NCI-H2029 (cell line): Measurements from ENCODE around the gene RNF222.
"Not testable (repeated sequence)": the region's sequence is repeated elsewhere in the genome, so short reads cannot be mapped to it uniquely, and the experiment has no call there.

ENCODE experiments used
- DNase-seq: peaks from one replicate; lab custom pipeline; 2025; lab: John Stamatoyannopoulos, UW

The RNF222 gene

DNA sequence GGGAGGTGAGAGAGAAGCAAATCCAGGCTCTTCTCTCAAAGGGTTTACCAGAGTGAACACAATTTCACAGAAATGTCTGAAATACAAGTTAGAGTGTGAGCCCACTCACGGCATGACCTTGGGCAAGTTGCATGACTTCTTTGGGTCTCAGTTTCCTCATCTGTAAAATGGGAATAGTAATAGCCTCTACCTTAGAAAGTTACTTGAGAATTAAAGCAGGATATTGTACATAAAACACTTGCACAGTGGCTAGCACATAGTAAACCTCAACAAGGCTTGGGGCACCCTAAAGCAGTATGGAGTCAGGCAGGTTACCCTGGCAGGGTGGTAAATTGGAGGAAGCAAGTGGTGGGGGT lies 13.2 kb upstream of the RNF222 start:
- DNase-seq: no peak

DNA sequence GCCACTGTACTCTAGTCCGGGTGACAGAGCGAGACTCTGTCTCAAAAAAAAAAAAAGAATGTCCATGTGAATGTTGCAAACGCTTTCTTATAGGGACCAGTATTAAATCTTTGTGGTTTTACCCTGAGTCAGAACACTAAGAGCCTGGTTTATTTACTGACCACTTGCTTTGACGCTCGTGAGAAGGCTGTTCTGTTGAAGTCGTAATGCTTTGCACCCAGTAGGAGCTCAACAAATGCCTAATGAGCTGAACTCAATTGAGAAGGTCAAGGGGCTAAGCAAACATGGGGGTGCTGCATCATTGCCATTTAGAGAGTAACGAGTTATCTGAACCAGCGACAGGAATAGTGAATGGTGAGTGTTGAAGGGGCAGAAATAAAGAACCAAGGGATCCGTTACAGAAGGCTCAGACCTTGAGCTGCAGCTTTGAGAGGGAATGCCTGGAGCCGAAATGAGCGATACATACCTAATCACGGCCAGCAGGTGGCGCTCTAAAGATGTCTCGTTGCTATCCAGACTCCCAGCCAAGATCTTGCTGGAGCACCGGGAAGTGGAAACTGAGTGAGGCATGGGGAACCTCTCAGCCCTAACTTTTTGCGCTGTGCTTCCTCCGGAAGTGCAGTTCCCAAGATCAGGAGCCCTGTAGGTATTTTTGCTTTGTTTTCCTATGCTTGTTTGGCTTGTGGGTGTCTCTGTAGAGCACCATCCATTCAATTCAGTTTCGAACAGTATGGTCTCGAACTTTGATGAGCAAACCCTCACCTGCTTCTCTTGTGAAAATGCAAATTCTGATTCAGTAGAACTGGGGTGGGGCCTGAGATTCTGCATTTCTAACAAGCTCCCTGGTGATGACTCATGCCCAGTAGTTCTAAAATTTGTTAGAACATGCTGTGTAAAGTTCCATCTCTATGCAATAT lies 12.6 kb upstream of the RNF222 start:
- DNase-seq: peak; percentile 44

DNA sequence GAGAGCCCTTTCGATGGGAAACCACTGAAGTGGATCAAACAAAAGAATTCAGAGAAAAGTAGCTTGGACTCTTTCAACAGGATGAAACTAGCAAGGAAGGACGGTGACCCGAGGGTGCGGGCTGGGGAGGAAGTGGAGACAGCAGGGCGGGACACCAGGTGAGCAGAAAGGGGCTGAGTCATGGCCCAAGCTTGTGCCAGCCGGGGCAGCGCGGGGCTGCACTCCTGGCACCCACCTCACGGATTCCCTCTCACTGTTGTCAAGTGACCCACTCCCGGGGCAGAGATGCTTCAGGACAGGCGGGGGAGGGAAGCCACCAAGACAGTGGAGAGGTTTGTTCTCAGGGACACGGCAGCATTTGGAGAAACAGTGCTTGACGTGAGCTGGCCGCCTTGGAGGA lies 10.7 kb upstream of the RNF222 start:
- no peak for DNase-seq

DNA sequence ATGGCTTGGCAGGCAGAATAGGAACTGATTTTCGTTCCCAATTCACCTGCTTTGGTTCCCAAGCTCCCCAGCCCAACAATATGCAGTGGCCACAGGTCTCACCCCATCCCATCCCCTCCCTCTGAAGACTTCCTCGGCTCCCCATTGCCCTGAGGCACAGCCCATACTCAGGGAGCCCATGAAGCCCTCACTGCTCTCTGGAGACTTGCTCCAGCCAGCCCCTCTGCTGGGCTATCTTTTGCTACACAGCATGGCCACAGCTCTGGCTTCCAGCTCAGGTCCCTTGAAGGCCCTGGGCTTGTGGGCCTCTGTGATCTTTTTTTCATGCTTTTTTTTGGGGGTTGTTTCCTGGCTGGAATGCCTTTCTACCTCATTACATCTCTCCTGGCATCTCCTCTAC lies 8.5 kb upstream of the RNF222 start:
- DNase-seq: no peak

DNA sequence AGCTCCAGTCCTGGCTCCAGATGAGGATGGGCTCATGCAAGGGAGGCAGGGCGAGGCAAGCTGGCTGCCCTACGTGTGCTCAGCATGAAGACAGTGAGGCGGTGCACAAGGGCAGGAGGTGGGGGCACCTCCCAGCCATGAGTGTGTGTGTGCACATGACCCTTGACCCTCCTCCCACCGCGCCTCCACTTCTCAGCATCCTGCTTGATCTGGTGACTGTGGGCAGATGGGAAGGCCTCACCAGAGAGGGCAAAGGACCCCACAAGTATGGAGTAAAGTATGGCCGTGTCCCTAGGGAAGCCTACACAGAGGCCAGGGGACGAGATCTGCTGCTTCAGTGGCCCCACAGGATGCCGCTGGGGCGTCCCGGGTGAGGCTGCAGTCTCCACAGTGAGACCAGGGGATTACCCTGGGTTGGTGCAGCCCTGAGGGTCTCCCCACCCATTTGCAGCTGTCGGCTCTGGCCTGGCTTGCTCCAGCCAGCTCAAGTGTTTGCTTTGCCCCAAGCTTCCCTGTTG lies 7.9 kb upstream of the RNF222 start:
- DNase-seq: no peak

DNA sequence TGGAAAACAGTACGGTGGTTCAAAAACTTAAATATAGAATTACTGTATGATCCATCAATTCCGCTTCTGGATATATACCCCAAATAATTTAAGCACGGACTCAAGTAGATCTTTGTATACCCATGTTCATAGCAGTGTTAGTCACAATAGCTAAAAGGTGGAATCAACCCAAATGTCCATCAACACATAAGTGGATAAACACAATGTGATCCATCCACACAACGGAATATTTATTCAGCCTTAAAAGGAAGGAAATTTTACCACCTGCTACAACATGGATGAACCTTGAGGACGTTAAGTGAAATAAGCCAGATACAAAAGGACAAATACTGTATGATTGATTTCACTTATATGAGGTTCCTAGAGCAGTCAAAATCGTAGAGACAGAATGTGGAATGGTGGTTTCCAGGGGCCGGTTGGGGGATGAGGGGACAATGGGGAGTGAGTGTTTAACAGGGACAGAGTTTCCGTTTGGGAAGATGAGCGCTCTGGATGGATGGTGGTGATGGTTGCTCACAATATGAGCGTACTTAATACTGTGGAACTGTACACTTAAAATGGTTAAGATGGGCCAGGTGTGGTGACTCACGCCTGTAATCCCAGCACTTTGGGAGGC lies 5.4 kb upstream of the RNF222 start:
- no peak for DNase-seq

DNA sequence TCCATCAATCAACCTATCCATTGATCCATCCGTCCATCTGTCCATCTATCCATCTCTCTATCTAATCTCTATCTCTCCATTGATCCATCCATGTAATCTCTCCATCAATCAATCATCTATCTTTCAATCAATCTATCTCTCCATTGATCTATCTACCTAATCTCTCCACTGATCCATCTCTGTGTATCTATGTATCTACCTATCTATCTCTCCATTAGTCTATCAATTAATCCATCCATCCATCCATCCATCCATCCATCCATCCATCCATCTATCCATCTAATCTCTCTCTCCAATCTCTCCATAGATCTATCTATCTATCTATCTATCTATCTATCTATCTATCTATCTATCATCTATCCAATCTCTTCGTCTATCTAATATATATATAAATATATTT lies 3.5 kb upstream of the RNF222 start:
- DNase-seq: no peak

DNA sequence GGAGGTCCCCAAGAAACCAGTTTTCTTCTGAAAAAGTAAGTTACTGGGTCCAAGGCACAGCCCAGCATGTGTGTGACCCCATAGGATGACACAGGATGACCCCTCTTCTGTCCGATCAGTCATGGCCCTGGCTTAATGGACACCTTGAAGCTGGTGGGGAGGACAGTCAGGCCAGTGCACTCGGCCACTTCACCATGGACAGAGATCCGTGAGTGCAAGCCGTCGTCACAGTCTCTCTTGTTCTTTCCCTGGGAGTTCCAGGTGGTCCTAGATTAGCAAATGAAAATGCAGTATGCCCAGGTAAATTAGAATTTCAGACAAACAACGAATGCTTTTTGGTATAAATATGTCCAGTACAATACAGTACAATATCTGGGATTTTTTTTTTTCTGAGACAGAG lies 1.4 kb upstream of the RNF222 start:
- DNase-seq: no peak

DNA sequence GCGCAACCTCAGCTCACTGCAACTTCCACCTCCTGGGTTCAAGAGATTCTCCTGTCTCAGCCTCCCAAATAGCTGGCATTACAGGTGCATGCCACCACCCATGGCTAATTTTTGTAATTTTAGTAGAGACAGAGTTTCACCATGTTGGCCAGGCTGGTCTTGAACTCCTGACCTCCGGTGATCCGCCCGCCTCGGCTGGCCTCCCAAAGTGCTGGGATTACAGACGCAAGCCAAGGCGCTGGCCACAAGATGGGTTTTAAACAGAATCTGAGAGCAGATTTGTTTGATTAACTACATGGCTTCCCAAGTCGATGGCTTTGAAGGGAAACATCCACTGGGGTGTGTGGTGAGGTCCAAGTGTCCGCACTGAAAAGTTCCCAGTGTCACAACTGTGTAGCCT lies 3.1 kb downstream of the RNF222 start:
- DNase-seq: not testable (repeated sequence)

DNA sequence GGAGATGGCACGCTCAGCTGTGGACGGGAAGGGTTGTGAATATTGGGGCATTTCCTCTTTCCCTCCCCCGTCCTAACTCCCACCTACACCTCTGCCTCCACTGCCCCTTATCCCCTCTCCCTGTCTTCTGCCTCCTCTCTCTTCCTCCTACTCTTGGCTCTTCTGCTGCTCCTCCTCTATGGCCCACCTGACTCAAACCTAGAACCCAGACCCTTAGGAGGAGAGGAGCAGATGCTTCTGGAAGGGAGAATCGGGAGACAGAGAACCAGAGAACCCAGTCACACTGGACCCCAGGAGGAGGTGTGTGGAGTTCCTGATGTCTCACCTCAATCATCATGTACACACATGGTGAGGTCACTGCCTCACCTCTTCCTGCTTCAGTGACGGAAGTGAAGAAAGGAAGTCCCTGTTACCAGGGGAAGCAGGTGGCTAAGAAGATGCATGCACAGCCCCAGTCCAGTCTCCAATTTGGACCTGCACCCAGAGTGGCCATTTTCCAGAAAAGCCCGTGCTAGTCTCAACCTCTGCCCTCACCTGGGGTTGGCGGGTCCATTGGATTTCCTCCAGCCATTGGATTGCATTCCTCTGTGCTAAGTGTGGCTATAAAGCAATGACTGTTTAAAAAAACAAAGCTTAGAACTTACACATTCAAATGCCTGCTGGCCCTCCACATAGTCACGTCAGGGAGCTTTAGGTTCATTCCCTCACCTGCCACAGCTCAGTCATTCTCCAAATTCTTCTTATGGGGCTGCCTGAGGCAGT lies 4.0 kb downstream of the RNF222 start:
- no peak for DNase-seq

DNA sequence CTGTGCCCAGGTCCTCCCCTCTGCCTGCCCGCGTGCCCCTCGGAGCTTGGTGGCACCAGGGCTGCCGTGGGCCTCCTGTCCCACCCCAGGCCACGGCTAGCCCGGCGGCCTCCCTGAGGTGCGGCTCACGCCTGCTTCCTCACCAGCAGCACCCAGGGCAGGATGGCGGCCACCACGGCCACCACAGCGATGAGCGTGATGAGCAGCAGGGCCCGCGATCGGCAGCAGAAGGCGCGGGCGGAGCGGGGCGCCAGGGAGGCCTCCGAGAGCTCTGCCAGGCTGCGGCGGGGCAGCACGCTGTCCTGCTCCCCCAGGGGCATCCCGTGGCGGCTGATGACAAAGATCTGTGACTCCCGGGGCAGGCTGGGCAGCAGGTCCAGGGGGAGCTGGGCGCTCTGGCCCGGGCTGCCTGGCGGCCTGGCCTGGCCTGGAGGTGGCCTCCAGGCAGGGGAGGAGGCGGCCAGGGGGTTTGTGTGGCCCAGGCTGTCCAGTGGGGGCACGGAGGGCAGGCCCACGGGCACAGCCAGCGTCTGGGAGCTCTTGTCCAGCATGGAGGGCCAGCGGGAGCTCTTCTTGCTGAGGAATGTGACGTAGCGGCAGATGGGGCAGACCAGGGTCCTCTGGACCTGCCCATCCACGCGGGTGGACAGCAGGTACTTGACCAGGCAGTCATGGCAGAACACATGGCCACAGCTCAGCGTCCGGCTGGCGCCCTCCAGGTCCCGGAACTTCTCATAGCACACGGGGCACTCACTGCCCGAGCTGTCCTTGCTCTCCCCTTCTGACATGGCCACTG lies 4.8 kb downstream of the RNF222 start:
- no peak for DNase-seq

DNA sequence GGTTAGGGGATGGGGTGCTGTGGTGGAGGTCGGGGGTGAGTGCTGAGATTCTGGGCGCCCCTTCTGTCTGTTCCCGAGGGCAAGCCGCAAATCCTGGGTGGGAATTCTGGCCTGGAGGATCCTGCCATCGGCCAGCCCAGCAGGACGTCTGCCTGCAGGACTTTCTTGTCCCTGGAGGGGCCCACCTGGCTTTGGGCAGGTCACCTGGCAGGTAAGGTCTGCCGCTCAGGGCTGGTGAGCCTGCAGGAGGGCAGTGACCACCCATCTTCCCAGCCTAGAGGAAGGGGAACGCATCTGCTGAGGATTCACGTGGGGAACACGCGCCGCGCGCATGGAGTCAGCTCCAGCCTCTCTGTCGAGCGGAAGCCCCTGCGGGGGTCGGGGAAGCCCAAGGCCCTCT lies 5.4 kb downstream of the RNF222 start:
- DNase-seq: no peak

DNA sequence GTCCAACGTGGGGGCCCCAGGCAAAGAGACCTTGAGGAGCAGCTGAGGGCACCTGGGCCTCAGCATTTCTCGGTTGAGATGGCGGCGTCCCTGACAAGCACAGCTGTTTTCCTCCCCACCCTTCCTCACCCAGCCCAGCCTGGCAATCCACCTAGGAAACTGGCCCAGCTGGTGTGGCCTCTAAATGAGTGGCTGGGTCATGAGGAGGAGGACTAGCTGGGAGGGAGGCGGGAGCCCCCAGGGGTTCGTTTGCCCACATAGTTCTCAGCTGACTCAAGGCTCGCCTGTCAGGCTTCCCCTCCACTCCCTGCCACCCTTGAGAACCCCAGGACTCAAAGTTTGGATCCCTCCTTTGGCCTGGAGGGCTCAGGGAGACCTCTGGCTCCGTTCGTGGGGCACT lies 5.9 kb downstream of the RNF222 start:
- no peak for DNase-seq

DNA sequence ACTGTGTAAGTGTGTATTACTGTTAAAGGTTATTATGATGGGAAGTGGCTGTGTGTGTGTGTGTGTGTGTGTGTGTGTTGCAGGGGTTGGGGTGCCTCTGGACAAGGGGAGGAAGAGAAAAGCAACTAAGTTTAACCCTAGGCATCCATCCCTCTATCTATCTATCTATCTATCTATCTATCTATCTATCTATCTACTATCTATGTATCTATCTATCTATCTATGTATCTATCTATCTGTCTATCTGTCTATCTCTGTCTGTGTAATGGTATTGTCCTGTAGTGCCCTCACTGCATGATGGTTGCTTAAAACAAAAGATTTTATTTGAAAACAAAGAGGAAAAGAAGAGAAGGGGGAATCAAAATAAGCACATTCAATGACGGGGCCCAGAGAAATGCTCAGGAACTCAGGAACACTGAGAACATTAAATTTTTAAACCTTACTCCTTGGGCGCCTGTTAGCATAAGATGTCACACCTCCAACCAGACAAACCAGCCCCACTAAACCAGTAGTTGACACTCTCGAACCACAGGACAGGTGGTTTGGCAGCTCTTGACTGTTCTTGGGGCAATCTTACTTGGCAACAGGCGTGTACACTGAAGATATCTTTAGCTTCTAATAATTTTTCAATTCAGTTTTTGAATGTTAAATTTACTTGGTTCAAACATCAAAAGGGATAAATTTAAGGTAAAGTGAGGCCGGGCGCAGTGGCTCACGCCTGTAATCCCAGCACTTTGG lies 9.5 kb downstream of the RNF222 start:
- DNase-seq: no peak

DNA sequence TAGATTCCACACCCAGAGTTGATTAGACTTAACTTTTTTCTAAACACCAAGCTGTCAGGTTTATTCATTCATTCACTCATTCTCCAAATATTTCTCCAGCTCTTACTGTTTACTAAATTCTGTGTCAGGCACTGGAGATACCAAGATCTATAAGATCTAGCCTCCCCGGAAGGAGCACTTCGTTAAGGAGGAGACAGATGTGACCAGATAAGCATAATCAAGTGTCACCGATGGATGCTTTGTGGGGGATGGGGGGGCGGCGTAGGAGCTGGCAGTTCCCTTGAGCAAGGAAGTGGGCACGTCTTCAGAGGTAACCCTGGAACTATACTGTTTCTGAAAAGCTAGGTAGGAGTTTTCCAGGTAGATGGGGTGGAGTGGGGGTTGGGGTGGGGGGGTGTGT lies 10.8 kb downstream of the RNF222 start:
- DNase-seq: no peak

DNA sequence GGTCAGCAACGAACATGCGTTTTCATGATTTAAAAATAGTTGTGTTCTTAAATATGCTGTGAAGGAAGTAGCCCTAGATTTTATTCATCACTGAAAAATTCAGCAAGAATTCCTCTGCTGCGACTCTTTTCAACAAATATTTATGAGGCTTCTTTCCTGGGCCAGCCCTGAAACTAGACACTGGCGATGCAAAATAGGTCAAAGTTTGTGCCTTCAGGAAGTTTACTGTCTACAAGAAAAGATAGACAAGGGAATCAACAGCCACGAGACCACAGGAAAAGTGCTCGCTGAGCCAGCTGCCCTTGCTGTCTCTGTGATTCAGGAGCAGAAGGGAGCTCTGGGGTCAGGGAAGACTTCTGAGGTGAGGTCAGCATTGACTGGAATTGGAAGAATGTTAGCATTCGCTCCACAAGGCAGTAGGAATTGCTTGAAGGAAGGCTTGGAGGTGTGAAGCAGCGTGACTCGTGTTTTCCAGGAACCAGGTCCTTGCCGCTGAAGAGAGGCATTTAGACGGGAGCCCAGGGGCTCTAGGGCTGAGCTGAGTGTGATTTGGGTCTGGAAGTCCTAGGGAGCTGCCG lies 12.7 kb downstream of the RNF222 start:
- DNase-seq: no peak

DNA sequence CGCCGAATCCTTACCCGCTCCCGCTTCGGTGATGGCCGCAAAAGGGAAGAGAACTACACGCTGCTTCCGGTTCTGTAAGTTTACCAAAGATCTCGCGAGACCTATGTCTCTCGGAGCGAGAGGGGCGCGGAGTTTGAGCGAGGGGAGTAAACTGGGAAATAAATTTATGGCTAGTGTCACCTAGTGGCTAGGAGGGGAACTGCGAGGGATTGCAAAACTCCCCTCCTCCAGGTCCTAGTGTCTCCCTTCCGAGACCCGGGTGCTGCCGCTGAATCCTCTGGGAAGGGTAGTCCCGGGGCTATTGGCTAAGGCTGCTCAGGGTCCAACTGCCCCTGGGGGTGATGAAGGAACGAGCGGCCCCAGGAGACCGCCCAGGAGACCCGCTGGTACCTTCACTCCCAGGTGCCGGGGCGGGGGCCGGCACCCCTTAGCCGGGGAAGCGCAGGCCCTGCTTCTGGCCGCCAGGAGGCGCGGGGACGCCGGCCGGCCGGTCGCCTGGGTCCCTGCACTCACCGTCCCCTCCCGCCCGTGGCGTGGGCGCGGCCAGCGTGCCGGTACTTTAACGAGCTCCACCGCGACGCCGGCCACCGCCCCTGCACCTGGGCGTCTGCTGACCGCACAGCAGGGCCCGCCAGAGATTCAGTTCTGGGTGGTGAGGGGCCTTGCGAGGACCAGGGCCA lies 14.3 kb downstream of the RNF222 start, which contains the start of gene RPL26:
Gene RPL26 (minus strand): TSS at position 51 of the 680 bp plus-strand sequence. CDS start 883 bp downstream, outside the sequence.
- DNase-seq: peak; percentile 94

DNA sequence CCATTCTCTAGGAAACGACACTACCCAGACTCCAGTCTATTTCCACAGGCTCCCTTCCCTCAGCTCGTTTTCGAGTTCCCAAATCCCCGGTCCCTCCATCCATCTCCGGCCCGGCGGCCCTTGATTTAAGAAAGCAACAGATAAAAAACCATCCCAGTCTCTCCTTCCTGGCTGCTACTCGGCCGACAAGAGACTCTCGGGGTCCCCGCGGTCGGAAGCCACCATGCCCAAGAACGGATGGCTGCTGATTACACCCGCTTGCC lies 14.8 kb downstream of the RNF222 start:
- DNase-seq: no peak

DNA sequence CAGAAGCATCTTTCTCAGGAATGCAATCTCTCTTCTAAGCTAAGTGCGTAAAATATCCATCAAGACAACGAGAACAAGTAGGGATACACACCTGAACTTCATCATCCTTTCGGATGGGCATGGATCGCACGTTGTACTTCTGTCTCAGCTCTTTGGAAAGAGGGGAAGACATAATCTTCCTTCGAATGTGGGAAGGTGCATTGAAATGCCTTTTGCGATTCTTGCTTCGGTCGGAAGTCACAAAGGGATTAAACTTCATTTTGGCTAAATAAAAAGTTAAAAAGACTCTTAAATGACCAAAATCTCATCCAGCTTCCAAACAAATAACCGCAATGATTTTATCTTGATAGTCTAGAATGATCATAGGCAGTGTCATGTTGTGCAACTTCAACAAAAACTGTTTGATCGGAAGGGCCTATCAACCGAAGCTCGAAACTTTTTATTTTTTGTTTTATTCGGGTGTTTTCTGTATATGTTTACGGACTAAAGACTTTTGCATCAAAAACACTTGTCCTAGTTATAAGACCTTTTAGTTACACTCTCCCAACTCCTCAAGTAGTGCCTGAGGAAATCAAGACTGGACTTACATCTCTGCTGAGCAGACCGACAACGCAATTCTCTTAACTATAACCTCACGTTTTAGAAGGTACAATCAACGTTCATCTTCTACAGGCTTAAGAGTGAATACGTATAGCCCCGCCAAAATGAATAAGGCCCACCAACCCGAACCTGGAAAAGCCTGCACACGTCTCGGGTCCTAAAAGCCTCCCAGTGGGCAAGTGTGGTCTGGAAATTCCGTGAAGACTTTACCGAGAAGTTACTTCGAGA lies 15.4 kb downstream of the RNF222 start:
- DNase-seq: no peak

DNA sequence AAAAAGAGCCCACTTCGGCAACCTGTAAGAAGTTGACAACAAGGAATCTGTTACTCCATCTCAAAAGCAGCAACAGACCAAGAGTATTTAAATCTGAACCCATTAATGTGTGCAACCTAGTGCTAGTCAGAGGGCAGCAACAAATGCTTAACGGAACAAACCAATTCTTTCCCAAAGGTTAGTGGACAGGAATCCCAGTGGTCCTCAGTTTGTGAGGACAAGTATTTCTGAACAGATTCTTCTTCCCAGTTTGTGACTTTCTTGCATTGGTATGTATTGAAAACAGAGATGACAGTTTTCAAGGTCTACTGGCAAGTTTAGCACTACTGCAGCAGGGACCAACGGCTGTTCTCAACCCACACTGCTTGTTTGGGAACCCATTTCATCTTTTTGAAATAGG lies 17.6 kb downstream of the RNF222 start:
- no peak for DNase-seq
